Stimulated activated CD8-positive, alpha-beta memory T cell treated with anti-CD3 and anti-CD28 coated beads, Interleukin-12 subunit alpha, Interleukin-12 subunit beta, amount 100 ng/mL, for 1 hour (primary cell): ENCODE results near the gene RBBP7.
A peak's percentile ranks its signal among the peaks of the same experiment; 100 is the strongest.

Source experiments
- DNase-seq: peaks from one replicate; pipeline ENCODE4 v3.0.0-alpha.2; 2020; ENCODE audit warnings: low read depth

RBBP7 gene

DNA sequence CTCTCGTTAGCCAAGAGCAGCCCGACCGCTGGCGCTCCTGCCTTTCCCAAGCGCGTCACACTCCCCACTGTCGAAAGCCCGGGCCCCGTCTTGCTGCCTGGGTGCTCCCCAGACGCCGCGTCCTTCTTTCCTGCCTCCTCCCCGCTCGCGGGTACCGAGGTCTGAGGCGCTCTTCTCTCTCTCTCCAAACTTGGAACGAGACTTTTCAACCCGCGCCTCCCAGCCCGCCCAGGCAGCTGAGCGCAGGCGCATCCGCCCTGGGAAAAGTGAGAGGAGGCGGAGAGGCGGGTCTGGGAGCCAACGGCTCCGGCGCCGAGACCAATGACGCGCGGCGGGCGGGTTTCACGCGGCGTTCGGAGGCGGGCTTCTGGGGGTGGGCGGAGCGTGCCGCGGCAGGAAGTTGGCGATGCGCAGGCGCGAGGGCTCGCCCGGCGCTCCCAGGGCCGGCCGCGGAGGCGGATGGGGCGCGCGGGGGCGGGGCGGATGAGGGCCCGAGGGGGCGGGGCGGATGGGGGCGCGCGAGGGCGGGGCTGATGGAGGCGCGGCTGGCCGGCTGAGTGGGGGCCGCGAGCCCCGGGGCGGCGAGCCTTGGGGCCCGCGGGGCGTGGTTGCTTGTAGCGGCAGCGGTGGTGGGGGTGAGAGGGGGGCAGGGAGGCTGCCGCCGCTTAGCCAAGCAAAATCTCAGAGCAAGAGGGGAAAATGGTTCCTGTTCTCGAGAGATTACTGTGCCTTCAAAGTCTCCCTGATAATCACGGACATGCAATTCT, at the start of gene RBBP7:
RBBP7 (minus strand) TSS at position 268 of the 767 bp plus-strand sequence. CDS start 309 bp downstream, outside the sequence.
- DNase-seq, result peak; percentile 80

DNA sequence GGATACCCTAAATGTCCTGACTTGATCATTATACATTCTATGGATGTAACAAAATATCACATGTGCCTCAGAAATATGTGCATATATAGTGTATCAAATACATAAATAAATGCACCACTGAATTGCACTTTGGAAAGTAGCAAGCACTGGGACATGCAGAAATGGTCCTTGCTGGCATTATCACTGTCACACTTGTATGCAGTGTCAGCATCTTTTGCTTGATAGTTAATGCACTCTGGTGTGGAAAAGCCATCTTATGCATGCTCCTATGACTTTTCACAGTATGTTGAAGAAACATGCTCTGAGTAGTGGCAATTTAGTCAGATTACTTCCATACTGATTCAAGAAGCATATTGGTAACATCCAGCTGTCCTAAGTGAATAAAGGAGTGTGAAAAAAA, 48.8 kb upstream of the RBBP7 start:
- no peak for DNase-seq

GRCh38 chrX:16917120-16917519, 47.0 kb upstream of the RBBP7 start:
- no peak for DNase-seq

GRCh38 chrX:16916561-16916960, 46.4 kb upstream of the RBBP7 start:
- DNase-seq, result no peak

GRCh38 chrX:16914058-16914457, 43.9 kb upstream of the RBBP7 start:
- no peak for DNase-seq

- no peak for DNase-seq
Observed at GRCh38 chrX:16910376-16910775, 40.2 kb upstream of the RBBP7 start.

GRCh38 chrX:16903274-16904022, 33.3 kb upstream of the RBBP7 start:
- no peak for DNase-seq

GRCh38 chrX:16897445-16897844, 27.3 kb upstream of the RBBP7 start:
- DNase-seq, result no peak

DNA sequence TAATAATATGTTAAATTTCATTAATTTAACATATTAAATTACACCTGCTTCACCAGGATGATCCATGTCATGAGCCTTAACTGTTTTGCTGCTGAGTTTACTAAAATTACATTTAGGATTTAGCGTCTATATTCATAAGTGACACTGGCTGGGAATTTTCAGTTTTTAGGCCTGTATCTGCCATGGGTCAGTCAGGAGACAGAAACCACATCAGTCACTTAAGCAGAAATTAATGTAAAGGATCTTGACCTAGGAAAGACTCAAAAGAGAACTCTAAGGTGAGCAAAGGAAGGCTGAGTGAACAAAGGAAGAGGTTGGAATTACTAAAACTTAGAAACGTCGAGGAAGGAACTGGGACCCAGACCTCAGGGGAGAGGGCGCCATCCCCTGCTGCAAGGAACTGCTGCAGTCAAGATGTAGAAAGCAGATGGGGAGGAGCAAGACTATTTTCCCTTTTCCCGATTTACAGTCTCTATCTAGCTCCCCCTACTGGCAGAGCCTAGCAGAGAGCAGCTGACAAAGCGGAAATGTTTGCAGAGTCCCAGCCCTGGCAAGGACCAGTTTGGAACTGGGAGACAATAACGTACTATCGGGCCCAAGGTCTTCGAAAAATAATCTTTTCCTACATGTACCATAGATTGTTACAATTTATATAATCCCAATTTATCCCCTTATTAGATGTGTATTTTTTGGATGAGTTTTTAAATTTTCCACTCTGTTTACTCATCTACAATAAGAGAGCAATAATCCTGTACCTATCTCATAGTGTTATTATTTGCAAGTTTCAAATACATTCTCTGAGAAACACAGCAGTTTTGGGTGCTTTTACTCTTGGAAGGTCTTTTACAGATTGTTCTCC, 22.6 kb upstream of the RBBP7 start:
- DNase-seq, result peak; percentile 33

- DNase-seq, result no peak
Observed at GRCh38 chrX:16885628-16886027, 15.5 kb upstream of the RBBP7 start.

GRCh38 chrX:16883487-16883804, 13.3 kb upstream of the RBBP7 start:
- no peak for DNase-seq

- peak; percentile 52 for DNase-seq
Observed at GRCh38 chrX:16882702-16883486, 12.7 kb upstream of the RBBP7 start.

- DNase-seq, result no peak
Observed at GRCh38 chrX:16882169-16882568, 12.0 kb upstream of the RBBP7 start.

GRCh38 chrX:16876696-16877095, 6.5 kb upstream of the RBBP7 start:
- DNase-seq, result no peak

- no peak for DNase-seq
Observed at GRCh38 chrX:16874458-16875095, 4.4 kb upstream of the RBBP7 start.

DNA sequence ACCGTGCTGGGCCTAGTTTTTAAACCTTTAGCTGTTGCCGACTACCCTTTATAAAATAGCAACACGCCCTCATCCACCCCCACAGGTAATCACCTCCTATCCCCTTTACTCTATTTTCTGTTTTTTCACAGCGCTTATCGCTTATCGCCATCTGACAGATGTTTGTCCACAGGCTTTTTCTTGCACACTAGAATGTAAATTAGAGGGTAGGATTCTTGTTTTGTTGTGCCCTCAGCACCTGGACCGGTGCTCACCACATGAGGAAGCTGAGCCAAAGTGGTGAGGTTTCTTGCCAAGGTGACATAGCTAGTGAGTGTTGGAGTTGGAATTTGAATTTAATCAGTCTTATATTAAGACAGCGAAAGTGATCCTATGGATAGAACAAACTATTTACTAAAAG, 2.9 kb upstream of the RBBP7 start:
- no peak for DNase-seq

DNA sequence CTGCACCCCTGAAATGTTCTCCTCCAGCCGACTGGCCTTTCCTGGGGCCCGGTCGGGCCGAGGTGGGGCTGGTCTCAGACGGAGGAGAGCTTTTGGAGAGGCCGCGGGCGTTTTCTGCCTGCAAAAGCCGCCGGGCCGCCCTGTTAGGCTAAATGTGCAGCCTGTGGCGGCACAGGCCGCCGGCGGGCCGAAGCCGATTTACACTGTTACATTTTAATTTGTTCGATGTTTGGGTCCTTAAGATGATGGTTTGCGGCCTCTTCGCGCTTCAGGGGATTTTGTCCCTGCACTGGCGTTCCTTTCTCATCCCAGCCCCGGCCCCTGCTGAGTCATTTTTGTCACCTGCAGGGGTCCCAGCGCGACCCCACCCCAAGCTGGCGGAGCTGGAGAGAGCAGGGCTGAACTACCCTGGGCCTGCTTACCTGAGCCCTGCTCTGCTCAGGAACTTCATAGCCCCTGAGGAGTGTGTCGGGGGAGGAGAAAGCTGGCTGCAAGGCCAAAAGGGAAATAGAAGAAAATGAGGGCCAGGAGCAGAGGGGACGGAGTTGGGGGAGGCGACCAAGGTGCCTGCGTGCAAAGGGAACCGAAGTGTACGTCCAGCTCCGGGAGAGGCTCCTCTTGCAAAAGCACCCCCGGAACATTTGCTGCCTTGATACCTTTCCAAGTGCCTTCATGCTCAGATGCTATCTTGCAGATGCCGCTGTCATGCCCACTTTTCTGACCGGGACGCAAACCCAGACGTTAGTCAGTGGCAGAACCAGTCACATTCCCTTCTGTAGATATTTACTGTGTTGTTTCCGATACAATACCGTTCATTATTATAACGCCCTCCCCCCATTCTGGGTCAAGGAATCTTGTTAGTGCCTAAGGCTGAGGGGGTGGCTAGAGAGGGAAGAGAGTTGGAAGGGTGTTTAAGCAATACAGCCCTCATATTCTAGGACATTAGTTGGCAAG, 977 bp upstream of the RBBP7 start:
- DNase-seq, result no peak

DNA sequence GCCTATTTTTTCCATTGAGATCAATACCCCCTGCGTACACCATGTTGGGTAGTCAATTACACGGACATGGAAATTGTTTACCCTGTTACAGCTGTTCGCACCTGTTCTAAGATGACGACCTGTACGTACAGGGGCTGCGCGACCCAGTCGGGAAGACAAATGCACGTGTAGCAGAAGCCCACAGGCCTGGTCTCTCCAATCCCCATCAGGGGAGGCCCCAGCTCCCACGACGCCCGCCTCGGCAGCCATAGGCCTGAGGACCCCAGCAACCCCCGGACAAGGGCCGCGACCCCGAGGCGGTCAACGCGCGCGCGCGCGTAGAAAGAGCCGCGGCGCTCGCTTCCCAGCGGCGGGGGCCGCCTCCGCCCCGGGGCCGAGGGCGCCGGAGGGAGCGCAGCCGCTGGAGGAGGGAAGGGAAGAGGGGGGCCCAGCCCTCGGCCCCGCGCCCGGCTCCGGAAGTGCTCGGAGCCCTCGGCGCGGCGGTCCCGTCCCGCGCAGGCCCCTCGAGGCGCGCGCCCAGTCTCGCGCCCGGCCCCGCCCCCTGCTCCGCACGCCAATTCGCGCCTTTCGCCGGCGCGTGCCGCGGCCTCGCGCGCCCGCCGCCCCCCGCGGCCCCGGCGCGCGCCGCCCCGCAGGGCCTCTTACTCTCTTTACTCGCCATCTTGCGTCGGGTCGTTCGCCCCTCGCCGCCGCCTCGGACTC, 618 bp downstream of the RBBP7 start:
- no peak for DNase-seq

DNA sequence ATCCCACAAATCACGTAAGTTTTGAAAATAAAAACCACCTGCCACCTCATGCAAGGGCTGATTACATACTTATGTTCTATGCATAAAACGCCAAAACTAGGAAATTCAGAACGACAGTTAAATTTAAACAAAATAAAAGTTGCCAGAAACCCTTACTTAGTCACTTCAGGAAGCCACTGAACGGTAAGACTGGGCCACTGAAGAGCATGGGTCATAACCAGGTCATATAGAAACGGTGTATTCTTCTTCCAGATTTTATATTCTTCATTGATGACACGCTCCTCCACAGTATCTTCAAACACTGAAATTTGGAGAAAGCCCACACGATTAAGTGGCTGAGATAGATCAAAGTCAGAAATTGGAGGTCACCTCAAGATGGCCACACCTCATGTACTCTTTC, 1.2 kb downstream of the RBBP7 start:
- DNase-seq, result no peak

GRCh38 chrX:16867947-16868346, 2.2 kb downstream of the RBBP7 start:
- no peak for DNase-seq
